HepG2 (cell line): ENCODE results near the gene NACAD. TPM values are rescaled to one million over a fixed set of nuclear protein-coding genes. Genes with fewer than 3 reads are reported as not detected.
A peak's percentile ranks its signal among the peaks of the same experiment; 100 is the strongest.

Experiments
- MAFF ChIP-seq: IDR thresholded peaks from 2 replicates; pipeline ENCODE4 v1.6.1; 2011; ENCODE audit warnings: low read depth, low read length, improper control_type of control experiment
- MEIS2 ChIP-seq: sonication (generic); formaldehyde crosslinking; IDR thresholded peaks from 2 replicates; pipeline ENCODE4 v1.9.0; 2021; ENCODE audit warnings: mild to moderate bottlenecking, missing genetic modification reagents
- PBX2 ChIP-seq: IDR thresholded peaks from 2 replicates; pipeline ENCODE4 v1.6.1; 2016; ENCODE audit warnings: control low read depth
- RBFOX2 ChIP-seq: fragments of 200-400 bp; formaldehyde crosslinking; IDR thresholded peaks from 2 replicates; pipeline ENCODE4 v1.6.1; 2017; ENCODE audit warnings: low read depth, mild to moderate bottlenecking, low read length
- SETDB1 ChIP-seq: sonication (generic); formaldehyde crosslinking; IDR thresholded peaks from 2 replicates; pipeline ENCODE4 v1.5.1; 2020; ENCODE audit warnings: missing genetic modification reagents, mild to moderate bottlenecking, borderline replicate concordance
- TCF7 ChIP-seq: sonication (generic); IDR thresholded peaks from 2 replicates; pipeline ENCODE4 v1.6.1; 2016; ENCODE audit warnings: antibody characterized with exemption, low read depth
- TOPORS ChIP-seq: sonication (generic); formaldehyde crosslinking; IDR thresholded peaks from 2 replicates; pipeline ENCODE4 v1.8.0; 2023; ENCODE audit warnings: mild to moderate bottlenecking, missing genetic modification reagents
- XRCC5 ChIP-seq: fragments of 200-400 bp; formaldehyde crosslinking; optimal IDR thresholded peaks from 2 replicates; pipeline ENCODE3; 2017; ENCODE audit warnings: mild to moderate bottlenecking, low read length
- ZMAT5 ChIP-seq: sonication (generic); formaldehyde crosslinking; IDR thresholded peaks from 2 replicates; pipeline ENCODE4 v1.5.0; 2020; ENCODE audit warnings: mild to moderate bottlenecking, low read depth, missing genetic modification reagents, borderline replicate concordance
- ZNF280B ChIP-seq: sonication (generic); formaldehyde crosslinking; IDR thresholded peaks from 2 replicates; pipeline ENCODE4 v1.5.0; 2020; ENCODE audit warnings: missing genetic modification reagents, mild to moderate bottlenecking, borderline replicate concordance
- ZNF3 ChIP-seq: IDR thresholded peaks from 2 replicates; pipeline ENCODE4 v1.7.0; 2017; ENCODE audit warnings: inconsistent platforms
- ZNF484 ChIP-seq: sonication (generic); formaldehyde crosslinking; IDR thresholded peaks from 2 replicates; pipeline ENCODE4 v1.5.1; 2020; ENCODE audit warnings: mild to moderate bottlenecking, low read depth, missing genetic modification reagents, borderline replicate concordance
- ZNF512 ChIP-seq: sonication (generic); formaldehyde crosslinking; IDR thresholded peaks from 2 replicates; pipeline ENCODE4 v1.4.0; 2020; ENCODE audit warnings: mild to moderate bottlenecking, missing genetic modification reagents
- ZNF550 ChIP-seq: sonication (generic); formaldehyde crosslinking; IDR thresholded peaks from 2 replicates; pipeline ENCODE4 v1.4.0; 2020; ENCODE audit warnings: mild to moderate bottlenecking, missing genetic modification reagents, borderline replicate concordance
- ZNF567 ChIP-seq: sonication (generic); formaldehyde crosslinking; IDR thresholded peaks from 2 replicates; pipeline ENCODE4 v1.8.1; 2023; ENCODE audit warnings: mild to moderate bottlenecking, missing genetic modification reagents, borderline replicate concordance
- ZNF646 ChIP-seq: sonication (generic); formaldehyde crosslinking; IDR thresholded peaks from 2 replicates; pipeline ENCODE4 v1.9.0; 2021; ENCODE audit warnings: mild to moderate bottlenecking, missing genetic modification reagents
- ZNF781 ChIP-seq: sonication (generic); formaldehyde crosslinking; IDR thresholded peaks from 2 replicates; pipeline ENCODE4 v1.5.1; 2020; ENCODE audit warnings: borderline replicate concordance, mild to moderate bottlenecking, missing genetic modification reagents; ENCODE audit errors: not compliant biosample characterization
- polyA plus RNA-seq, 8 experiments: library from polyadenylated mRNA; depleted of rRNA in 3 of 8; stranded (reverse) in 7 of 8; unstranded in 1 of 8; fragments of >200 nt; fragmentation: Illumina TruSeq in 4 of 8; extraction: Trizol in 4 of 8; gene quantifications; 2 replicates each; pipeline versions ENCODE4 v1.2.1 to v1.2.3, GENCODE V29; 2011 to 2016; ENCODE audit warnings: low read depth in 4 of 8, missing spikeins in 1 of 8, mixed read lengths in 1 of 8; ENCODE audit not compliant: insufficient read depth in 1 of 8
- total RNA-seq, 5 experiments: library from RNA; depleted of rRNA; stranded (reverse); fragments of >200 nt; fragmentation: Illumina TruSeq; extraction: Trizol; gene quantifications; 2 replicates each; pipeline ENCODE4 v1.2.3, GENCODE V29; 2016; ENCODE audit warnings: low read depth in 1 of 5

Gene NACAD
- total and polyA plus RNA-seq, 2 of the 13 experiments (the other 11 are each of a cell fraction or from before 2014, with no cell fraction given) = 0.04 TPM; not detected in 1

GRCh38 chr7:45111298-45112223, 22.8 kb upstream of the NACAD start, which contains the start of gene TBRG4 (continued):
- TF ChIP-seq TOPORS (CRISPR knock-in tag) (peak; percentile 29; the same call in 1 of the 2 replicates), ZNF567 (CRISPR knock-in tag) (peak; percentile 97), SETDB1 (CRISPR knock-in tag) (no peak), ZNF484 (CRISPR knock-in tag) (no peak), ZNF3 (CRISPR knock-in tag) (no peak), RBFOX2 (peak; percentile 100), XRCC5 (no peak), PBX2 (CRISPR knock-in tag) (no peak), ZMAT5 (no peak), ZNF781 (CRISPR knock-in tag) (peak; percentile 75), MEIS2 (peak; percentile 85; the same call in 1 of the 2 replicates), TCF7 (no peak), ZNF646 (CRISPR knock-in tag) (0 out of 2 replicates have a peak, but pooled peaks have one; percentile 40), MAFF (no peak), ZNF550 (peak; percentile 84; the same call in 1 of the 2 replicates), ZNF512 (CRISPR knock-in tag) (no peak), ZNF280B (CRISPR knock-in tag) (peak; percentile 92)
